ENCODE measurements around the gene KCTD8.
"Not testable (repeated sequence)": the region's sequence is repeated elsewhere in the genome, so short reads cannot be mapped to it uniquely, and the experiment has no call there.

The KCTD8 gene

DNA sequence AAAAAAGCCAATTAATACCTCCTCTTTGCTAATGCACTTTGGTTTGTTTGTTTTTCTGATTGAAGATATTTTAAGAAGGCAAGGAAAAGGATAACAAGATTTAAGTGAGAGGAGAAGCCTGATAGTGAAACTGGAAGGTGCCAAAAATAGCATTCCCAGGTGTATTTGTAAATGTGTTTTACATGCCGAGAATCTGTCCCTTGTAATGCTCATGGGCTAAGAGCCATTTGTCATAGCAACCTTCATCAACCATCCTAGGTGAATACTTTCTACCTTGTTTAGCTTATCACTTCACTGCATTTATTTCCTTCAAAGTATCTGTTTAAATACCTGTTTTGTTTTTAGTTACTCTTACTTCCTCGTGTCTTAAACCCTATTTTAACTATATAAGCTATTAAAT lies 127.8 kb downstream of the KCTD8 start:
- DNase-seq: no peak

DNA sequence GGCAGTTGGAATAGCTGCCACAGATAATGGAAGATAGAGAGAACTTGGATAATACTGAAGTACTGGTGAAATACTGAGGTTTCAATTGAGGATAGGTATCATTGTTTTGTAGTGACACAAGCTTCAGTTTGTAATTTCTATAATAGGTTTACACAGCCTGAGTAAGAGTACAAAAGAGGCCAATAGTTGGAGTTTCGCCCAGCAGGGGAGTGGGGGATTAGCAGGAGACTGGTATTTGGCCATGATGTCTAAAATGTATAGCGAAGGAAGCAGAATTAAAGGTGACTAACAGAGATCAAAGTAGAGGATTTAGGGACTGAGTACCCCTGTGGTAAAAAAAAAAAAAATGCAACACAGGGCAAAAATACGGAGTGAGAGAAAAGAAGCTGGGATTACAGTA lies 129.5 kb downstream of the KCTD8 start:
- no peak for DNase-seq

DNA sequence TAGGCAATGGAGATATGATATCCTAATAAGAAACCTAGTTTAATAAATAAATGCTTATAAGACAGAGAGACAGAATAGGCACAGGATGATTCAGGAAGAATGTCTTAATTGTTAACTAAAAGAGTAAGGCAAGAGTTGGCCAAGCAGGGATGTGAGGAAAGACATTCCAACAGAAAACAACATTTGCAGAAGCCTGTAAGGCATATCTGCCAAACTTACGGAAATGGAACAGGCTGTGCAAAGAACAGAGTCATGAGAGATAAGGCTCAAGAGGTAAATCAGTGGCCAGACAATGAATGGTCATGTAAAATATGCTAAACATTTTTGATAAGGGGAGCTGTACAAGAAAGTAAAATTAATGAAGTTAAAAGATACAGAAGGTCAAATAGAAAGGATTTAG lies 134.9 kb downstream of the KCTD8 start:
- no peak for DNase-seq

- no peak for DNase-seq
Measured at GRCh38 chr4:44287505-44287904, 161.1 kb downstream of the KCTD8 start.

DNA sequence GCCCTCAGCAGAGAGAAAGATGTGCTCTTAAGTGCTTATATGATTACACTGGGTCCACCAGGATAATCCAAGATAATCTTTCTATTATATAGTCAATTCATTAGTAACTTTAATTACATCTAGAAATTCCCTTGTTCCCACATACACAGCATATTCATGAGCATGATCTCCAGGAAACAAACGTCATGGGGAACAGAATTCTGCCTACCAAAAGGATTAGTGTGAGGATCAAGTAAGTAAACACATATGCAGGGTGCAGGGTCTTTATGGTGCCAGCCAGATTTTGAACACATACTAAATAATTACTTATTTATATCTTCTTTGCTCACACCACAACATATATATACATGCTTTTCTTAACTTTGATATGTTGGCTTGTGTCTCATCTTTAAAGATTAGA lies 169.1 kb downstream of the KCTD8 start:
- no peak for DNase-seq

- no peak for DNase-seq
Measured at GRCh38 chr4:44279066-44279465, 169.5 kb downstream of the KCTD8 start.

GRCh38 chr4:44257461-44257860 lies 191.1 kb downstream of the KCTD8 start:
- peak; percentile 22 for DNase-seq

DNA sequence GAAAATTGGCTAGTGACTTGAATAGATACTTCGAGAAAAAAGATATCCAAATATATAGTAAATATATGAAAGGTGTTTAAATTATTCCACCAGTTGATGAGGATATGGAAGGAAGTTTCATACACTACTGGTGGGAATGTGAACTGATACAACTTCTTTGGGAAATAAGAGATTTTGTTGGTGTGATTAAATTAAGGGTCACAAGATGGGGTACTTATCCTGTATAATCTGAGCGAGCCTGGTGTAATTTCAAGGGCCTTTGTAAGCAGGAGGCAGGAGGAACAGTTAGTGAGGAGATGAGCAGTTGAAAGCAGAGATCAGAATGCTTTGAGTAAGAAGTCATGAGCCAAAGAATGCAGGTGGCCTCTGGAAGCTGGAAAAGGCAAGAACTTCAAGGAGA lies 192.2 kb downstream of the KCTD8 start:
- DNase-seq: peak; percentile 41

DNA sequence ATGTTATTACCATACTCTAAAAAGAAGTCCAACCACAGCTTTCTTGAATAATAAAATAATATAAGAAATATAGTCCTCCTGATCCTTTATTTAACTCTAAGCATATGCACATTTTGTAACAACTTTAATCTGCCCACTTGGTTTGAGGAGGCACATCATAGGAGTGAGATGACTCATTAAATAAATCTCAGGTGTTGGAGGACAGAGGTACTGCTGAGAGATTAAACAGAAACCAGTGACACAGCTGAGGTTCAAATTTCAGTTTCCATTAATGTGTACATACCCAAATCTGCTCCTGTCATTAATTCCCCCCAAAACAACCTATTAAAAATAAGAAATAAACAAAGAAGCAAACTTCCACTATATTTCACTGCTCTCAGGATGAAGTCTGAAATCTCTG lies 211.0 kb downstream of the KCTD8 start:
- no peak for DNase-seq

- DNase-seq: no peak
Measured at GRCh38 chr4:44235897-44236296, 212.7 kb downstream of the KCTD8 start.

GRCh38 chr4:44232262-44232661 lies 216.3 kb downstream of the KCTD8 start:
- no peak for DNase-seq

DNA sequence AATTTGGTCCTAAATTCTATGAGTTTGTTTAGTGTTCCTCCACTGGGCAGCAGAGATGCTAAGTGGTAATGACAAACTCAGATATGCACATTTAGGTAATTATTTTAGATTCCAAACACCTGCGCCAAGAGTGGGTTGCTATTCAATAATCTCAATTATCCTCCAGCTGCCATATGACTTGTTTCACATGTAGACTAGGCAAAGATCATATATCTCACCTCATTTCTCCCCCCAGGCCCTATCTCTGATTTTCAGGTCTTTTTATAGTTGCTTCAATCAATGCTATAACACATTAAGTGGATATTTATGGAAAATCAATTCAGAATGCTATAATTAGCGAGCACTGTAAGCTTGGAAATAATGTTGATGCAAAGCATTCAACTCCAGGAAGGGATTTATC lies 217.6 kb downstream of the KCTD8 start:
- no peak for DNase-seq

DNA sequence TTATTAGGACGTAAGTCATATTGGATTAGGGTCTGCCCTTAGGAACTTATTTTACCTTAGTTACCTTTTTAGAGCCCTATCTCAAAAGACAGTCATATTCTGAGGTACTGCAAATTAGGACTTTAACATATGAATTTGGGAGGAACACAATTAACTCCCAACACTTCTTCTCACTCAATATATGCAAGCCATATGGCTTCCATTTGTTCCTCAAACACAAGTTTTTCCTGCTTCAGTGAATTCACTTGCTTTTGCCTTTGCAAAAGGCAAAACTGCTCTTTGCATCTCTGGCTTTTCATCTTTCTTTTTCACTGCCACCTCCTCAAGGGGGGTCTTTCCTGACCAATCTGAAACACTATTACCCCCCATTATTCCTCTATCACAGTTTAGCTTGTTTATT lies 220.3 kb downstream of the KCTD8 start:
- DNase-seq: no peak

DNA sequence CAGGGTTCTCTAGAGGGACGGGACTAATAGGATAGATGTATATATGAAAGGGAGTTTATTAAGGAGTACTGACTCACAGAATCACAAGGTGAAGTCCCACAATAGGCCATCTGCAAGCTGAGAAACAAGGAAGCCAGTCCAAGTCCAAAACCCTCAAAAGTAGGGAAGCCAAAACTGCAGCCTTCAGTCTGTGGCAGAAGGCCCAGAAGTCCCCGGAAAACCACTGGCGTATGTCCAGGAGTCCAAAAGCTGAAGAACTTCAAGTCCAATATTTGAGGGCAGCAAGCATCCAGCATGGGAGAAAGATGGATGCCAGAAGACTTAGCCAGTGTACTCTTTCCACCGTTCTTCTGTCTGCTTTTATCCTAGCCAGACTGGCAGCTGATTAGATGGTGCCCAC lies 227.2 kb downstream of the KCTD8 start:
- DNase-seq: peak; percentile 23

GRCh38 chr4:44210750-44211149 lies 237.9 kb downstream of the KCTD8 start:
- DNase-seq: no peak

DNA sequence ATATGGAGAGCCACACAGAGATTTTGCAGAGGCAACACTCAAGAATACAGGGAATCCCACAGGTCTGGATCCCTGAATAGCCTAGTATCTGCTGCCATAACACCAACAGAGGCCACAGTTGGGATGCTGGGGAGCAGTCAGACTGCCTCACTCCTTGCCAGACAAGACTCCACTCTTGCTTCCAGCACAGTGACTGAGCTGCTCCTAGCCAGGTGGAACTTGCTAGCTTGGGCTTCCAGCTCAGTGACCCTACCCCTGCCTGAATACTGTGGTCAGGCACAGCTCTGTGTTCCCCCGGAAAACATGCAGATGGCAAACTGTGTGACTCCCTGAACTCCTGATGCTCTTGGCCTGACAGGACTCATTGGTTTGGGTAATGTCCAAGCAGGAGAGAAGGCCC lies 251.8 kb downstream of the KCTD8 start:
- DNase-seq: no peak

- no peak for DNase-seq
Measured at GRCh38 chr4:44194365-44194764, 254.2 kb downstream of the KCTD8 start.

DNA sequence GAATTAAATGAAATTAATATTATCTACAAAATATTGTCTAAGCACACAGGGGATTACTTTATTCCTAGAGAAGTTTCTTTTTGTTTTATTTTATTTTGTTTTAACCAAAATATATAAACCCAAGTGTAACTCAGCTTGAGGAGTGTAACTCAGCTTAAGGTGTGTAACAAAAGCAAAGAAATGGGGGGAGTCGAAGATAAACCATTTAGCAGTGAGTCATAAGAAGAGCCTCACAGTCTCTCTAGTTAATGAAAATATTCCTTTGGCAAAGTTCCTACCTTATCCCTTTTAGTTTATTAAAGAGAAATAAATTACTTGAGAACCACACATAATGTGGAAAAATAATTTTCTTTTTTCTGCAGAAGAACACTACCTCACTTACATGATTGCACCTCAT lies 261.8 kb downstream of the KCTD8 start:
- DNase-seq: no peak

- no peak for DNase-seq
Measured at GRCh38 chr4:44186096-44186849, 262.3 kb downstream of the KCTD8 start.

- DNase-seq: not testable (repeated sequence)
Measured at GRCh38 chr4:44181491-44182349, 266.9 kb downstream of the KCTD8 start.

DNA sequence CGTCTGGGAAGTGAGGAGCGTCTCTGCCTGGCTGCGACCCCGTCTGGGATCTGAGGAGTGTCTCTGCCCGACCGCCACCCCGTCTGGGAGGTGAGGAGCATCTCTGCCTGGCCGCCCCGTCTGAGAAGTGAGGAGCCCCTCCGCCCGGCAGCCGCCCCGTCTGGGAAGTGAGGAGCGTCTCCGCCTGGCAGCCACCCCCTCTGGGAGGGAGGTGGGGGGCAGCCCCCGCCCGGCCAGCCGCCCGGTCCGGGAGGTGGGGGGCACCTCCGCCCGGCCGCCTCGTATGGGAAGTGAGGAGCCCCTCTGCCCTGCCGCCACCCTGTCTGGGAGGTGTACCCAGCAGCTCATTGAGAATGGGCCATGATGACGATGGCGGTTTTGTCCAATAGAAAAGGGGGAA lies 280.8 kb downstream of the KCTD8 start:
- DNase-seq: not testable (repeated sequence)

DNA sequence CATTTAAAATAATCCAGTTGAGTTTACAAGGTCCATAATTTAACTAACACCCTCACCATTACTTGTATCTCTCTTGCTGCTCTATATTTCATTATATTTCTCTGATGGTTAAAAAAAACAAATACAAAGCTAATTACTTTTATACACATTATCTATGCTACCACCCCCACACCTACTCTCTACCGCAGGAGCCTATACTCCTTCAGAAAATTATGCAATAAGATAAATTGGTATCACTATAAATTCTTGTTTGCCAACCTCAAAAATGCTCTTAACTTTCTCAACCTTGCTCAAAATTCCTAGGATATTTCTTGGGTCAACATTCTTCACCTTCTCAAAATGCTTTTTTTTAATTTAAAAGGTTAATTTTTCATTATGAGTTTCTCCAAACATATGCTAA lies 282.7 kb downstream of the KCTD8 start:
- no peak for DNase-seq

- DNase-seq: no peak
Measured at GRCh38 chr4:44162538-44163270, 285.9 kb downstream of the KCTD8 start.

- DNase-seq: no peak
Measured at GRCh38 chr4:44161756-44162155, 286.9 kb downstream of the KCTD8 start.

Data from midbrain (tissue), 1 donor.